Measurements from ENCODE around the gene ADRM1. TPM values are rescaled to one million over a fixed set of nuclear protein-coding genes. Genes with fewer than 3 reads are reported as not detected.

ADRM1 gene
- total RNA-seq, 4 donors from 2014 or later: 89.9 to 140 (median 117) TPM

DNA sequence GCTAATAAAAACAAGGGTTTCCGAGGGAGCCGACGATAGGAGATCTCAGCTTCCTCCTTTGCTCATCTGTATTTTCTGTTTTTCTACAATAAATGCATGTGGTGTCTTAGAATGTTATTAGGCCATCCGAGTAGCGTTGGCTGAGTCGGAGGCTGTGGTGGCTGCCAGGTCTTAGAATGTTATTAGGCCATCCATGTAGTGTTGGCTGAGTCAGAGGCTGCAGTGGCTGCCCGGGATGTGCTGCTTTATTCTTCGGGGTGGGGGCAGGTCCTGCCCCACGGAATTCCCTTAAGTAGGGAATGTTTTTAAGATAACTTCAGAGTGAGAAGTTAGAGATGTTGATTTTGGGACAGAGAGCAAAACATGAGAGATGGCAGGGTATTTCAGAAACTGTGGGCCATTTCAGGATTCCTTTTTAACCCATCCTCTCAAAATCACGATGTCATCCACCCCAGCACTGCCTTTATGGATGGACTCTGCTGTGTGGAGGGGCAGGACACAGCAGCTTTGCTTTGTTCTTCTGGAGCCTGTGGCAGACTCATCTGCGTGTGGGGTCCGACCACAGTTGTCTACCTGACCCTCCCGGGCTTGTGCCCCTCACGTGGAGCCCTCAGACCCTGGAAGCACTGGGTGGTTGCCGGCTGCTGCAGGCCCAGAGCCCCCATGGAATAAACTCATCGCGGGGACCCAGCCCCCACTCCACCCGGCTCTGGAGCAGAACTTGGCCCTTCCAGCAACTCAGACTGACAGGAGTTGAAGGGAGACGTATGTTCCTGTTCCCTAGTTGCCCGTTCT is 44.1 kb upstream of the ADRM1 start:
- peaks cover 28 to 41% of the 10 kb centered on the region in 2 donors for H3K36me3 ChIP-seq
- intact Hi-C loops (cut with DNase I): no loop called here

DNA sequence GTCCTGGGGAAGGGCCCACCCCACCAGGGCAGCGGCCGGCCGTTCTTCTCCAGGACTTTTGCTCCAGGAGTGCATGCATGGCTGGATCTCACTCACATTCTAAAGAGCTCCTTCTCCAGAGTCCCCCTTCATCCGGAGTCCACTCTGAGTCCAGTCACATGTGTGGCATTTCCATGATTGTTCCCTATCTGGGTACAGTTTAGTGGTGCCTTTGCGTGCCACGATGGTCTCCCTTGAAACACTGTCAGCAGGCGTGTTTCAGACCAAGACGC is 43.6 kb upstream of the ADRM1 start:
- Histone ChIP-seq H3K27me3 (no peaks in the 10 kb centered on the region), H3K36me3 (peaks cover 31 to 44% of the 10 kb centered on the region in 2 donors), H3K27ac (no peak overlapping the region), H3K4me3 (replicated peaks in 1 of 3) (no peak overlapping the region), H3K4me1 (peaks cover 0 to 10% of the 10 kb centered on the region in 2 donors), H3K9me3 (no peaks in the 10 kb centered on the region)
- no peak for DNase-seq
- TF ChIP-seq, protein P1, sequence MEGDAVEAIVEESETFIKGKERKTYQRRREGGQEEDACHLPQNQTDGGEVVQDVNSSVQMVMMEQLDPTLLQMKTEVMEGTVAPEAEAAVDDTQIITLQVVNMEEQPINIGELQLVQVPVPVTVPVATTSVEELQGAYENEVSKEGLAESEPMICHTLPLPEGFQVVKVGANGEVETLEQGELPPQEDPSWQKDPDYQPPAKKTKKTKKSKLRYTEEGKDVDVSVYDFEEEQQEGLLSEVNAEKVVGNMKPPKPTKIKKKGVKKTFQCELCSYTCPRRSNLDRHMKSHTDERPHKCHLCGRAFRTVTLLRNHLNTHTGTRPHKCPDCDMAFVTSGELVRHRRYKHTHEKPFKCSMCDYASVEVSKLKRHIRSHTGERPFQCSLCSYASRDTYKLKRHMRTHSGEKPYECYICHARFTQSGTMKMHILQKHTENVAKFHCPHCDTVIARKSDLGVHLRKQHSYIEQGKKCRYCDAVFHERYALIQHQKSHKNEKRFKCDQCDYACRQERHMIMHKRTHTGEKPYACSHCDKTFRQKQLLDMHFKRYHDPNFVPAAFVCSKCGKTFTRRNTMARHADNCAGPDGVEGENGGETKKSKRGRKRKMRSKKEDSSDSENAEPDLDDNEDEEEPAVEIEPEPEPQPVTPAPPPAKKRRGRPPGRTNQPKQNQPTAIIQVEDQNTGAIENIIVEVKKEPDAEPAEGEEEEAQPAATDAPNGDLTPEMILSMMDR (IDR thresholded peaks at IDR 0.05): no peak
- TF ChIP-seq POLR2A (IDR thresholded peaks at IDR 0.05): no peak
- intact Hi-C loops (cut with DNase I): no loop called here
- 84 to 93% methylated on average over 8 of the region's 8 CpGs for WGBS, 2 donors

More for the DNA sequence above, 44.1 kb upstream of the ADRM1 start:
- no peak for TF ChIP-seq POLR2A (IDR thresholded peaks at IDR 0.05)
- TF ChIP-seq, protein P1 (IDR thresholded peaks at IDR 0.05): no peak
- Histone ChIP-seq H3K27me3 (no peaks in the 10 kb centered on the region), H3K4me1 (peaks cover 0 to 10% of the 10 kb centered on the region in 2 donors), H3K27ac (no peak overlapping the region), H3K4me3 (replicated peaks in 1 of 3) (no peak overlapping the region), H3K9me3 (no peaks in the 10 kb centered on the region)
- WGBS, 2 donors: 77 to 80% methylated on average over 19 to 20 of the region's 20 CpGs
- no peak for DNase-seq

DNA sequence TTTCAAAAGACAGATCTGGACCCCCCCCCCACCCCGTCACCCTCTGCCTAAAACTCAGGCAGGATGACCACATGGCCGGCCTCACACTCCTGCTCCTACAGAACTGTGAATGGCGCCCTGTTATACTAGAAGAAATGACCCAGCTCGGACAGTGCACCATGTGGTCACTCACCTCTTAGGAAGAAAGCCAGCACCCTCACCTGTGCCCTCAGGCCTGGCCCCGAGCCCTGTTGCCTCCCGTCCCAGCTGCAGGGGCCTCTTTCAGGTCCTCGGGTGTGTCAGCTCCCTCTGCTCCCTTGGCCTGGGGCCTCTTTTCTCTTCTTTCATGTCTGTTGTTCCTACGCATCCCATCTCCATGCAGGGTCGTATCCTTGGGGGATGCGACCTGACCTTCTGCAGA is 40.7 kb upstream of the ADRM1 start:
- no peak for DNase-seq
- no peak for TF ChIP-seq POLR2A (IDR thresholded peaks at IDR 0.05)
- TF ChIP-seq, protein P1 (IDR thresholded peaks at IDR 0.05): no peak
- WGBS, 2 donors: 94 to 96% methylated on average over 10 of the region's 10 CpGs
- intact Hi-C loops (cut with DNase I): no loop called here
- Histone ChIP-seq H3K4me1 (no peaks in the 10 kb centered on the region), H3K4me3 (replicated peaks in 1 of 3) (no peak overlapping the region), H3K9me3 (no peaks in the 10 kb centered on the region), H3K27me3 (no peaks in the 10 kb centered on the region), H3K36me3 (peaks cover 42 to 48% of the 10 kb centered on the region in 2 donors), H3K27ac (no peak overlapping the region)

DNA sequence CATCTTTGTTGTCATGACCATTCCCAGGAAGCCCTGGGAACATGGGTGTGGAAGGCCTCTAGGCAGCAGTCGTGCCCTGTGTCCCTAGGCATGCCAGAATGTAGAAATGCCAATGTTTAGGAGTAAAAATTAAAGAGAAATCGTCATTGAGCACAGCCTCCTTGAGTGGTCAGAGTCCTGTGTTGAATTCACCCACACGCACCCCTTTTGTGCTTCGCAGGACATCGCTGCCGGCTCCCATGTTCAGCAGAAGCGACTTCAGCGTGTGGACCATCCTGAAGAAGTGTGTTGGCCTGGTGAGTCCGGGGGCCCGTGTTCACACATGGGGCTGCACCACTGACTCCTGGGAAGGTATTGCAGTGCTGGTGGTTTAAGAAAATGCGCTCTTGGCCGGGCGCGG is 39.4 kb upstream of the ADRM1 start:
- peaks cover 38 to 47% of the 10 kb centered on the region in 2 donors for H3K36me3 ChIP-seq
- intact Hi-C loops (cut with DNase I): no loop called here

DNA sequence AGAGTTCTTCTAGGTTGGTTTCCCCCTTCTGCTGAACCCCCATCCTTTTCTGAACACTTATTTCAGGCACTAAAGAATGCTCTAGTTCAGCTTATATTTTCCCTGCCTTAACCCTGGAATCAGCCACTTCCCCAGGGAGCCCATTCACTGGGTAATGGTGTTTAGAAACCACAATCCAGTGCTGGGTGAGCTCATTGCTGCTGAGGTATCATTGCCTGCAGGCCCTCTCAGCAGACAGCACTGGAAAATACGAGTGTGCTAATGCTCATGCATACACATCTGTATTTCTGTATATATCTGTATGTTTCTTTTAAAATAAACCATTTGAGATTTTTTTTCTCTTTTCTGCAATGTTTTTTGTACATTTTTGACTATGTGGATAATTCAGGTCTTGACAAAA is 37.4 kb upstream of the ADRM1 start:
- intact Hi-C loops (cut with DNase I): no loop called here
- Histone ChIP-seq H3K4me3 (replicated peaks in 1 of 3) (no peak overlapping the region), H3K36me3 (peaks cover 33 to 36% of the 10 kb centered on the region in 2 donors), H3K9me3 (no peaks in the 10 kb centered on the region), H3K27me3 (no peaks in the 10 kb centered on the region), H3K27ac (no peak overlapping the region), H3K4me1 (no peaks in the 10 kb centered on the region)
- DNase-seq: no peak
- 97 to 100% methylated on average over 1 of the region's 1 CpG for WGBS, 2 donors
- TF ChIP-seq POLR2A (IDR thresholded peaks at IDR 0.05): no peak

More for the DNA sequence above, 39.4 kb upstream of the ADRM1 start:
- Histone ChIP-seq H3K9me3 (no peaks in the 10 kb centered on the region), H3K27me3 (no peaks in the 10 kb centered on the region), H3K4me3 (replicated peaks in 1 of 3) (no peak overlapping the region), H3K27ac (no peak overlapping the region), H3K4me1 (no peaks in the 10 kb centered on the region)
- 96 to 99% methylated on average over 14 of the region's 14 CpGs for WGBS, 2 donors
- TF ChIP-seq POLR2A (IDR thresholded peaks at IDR 0.05): no peak
- TF ChIP-seq, protein P1 (IDR thresholded peaks at IDR 0.05): no peak
- DNase-seq: no peak
